ENCODE measurements around the gene ARHGAP29. TPM values are rescaled to one million over a fixed set of nuclear protein-coding genes. Genes with fewer than 3 reads are reported as not detected.
"Not testable (repeated sequence)": the region's sequence is repeated elsewhere in the genome, so short reads cannot be mapped to it uniquely, and the experiment has no call there.

The ARHGAP29 gene
- total RNA-seq, 3 donors from 2014 or later = 49.1 to 88.0 (median 70.8) TPM

- Histone ChIP-seq H3K36me3 (peaks cover 6% of the 10 kb centered on the region), H3K4me3 (no peak overlapping the region), H3K27ac (no peak overlapping the region), H3K27me3 (no peaks in the 10 kb centered on the region), H3K4me1 (no peaks in the 10 kb centered on the region), H3K9me3 (peaks cover 0 to 7% of the 10 kb centered on the region in 2 donors)
- no peak for TF ChIP-seq CTCF (IDR thresholded peaks at IDR 0.05)
- TF ChIP-seq POLR2AphosphoS5 (IDR thresholded peaks at IDR 0.05) = no peak
- no peak for TF ChIP-seq POLR2A (IDR thresholded peaks at IDR 0.05)
- DNase-seq (ENCODE audit: low spot score in 2 of 2) = no peak
- intact Hi-C loops (cut with DNase I; ENCODE audit: low total_unique reads) = no loop called here
These were observed 68.3 kb downstream of the ARHGAP29 start for GRCh38 chr1:94169126-94169525.

- H3K4me1 ChIP-seq = no peaks in the 10 kb centered on the region
- H3K27ac ChIP-seq = no peak overlapping the region
- H3K9me3 ChIP-seq = peaks cover 0 to 7% of the 10 kb centered on the region in 2 donors
- TF ChIP-seq POLR2AphosphoS5 (IDR thresholded peaks at IDR 0.05) (no peak), CTCF (IDR thresholded peaks at IDR 0.05) (no peak), POLR2A (IDR thresholded peaks at IDR 0.05) (no peak)
- no peaks in the 10 kb centered on the region for H3K27me3 ChIP-seq
- H3K36me3 ChIP-seq = no peaks in the 10 kb centered on the region
- no peak for DNase-seq (ENCODE audit: low spot score in 2 of 2)
- intact Hi-C loops (cut with DNase I; ENCODE audit: low total_unique reads) = no loop called here
- H3K4me3 ChIP-seq = no peak overlapping the region
These were observed 71.5 kb downstream of the ARHGAP29 start for GRCh38 chr1:94165843-94166242.

GRCh38 chr1:94164885-94165284 lies 72.5 kb downstream of the ARHGAP29 start:
- H3K27ac ChIP-seq; H3K9me3 ChIP-seq; intact Hi-C loops (cut with DNase I; ENCODE audit: low total_unique reads); H3K4me1 ChIP-seq; H3K27me3 ChIP-seq; H3K36me3 ChIP-seq; DNase-seq (ENCODE audit: low spot score in 2 of 2); H3K4me3 ChIP-seq: not testable (repeated sequence)

GRCh38 chr1:94164121-94164520 lies 73.3 kb downstream of the ARHGAP29 start:
- H3K27me3 ChIP-seq; intact Hi-C loops (cut with DNase I; ENCODE audit: low total_unique reads); H3K9me3 ChIP-seq; H3K27ac ChIP-seq; H3K36me3 ChIP-seq; H3K4me1 ChIP-seq; H3K4me3 ChIP-seq; DNase-seq (ENCODE audit: low spot score in 2 of 2): not testable (repeated sequence)

GRCh38 chr1:94163249-94163648 lies 74.1 kb downstream of the ARHGAP29 start:
- H3K9me3 ChIP-seq; H3K36me3 ChIP-seq; H3K27ac ChIP-seq; intact Hi-C loops (cut with DNase I; ENCODE audit: low total_unique reads); H3K27me3 ChIP-seq; H3K4me3 ChIP-seq; DNase-seq (ENCODE audit: low spot score in 2 of 2); H3K4me1 ChIP-seq: not testable (repeated sequence)

GRCh38 chr1:94160811-94161210 lies 76.6 kb downstream of the ARHGAP29 start:
- intact Hi-C loops (cut with DNase I; ENCODE audit: low total_unique reads) = no loop called here
- DNase-seq (ENCODE audit: low spot score in 2 of 2) = no peak
- TF ChIP-seq CTCF (IDR thresholded peaks at IDR 0.05) (no peak), POLR2A (IDR thresholded peaks at IDR 0.05) (no peak), POLR2AphosphoS5 (IDR thresholded peaks at IDR 0.05) (no peak)
- H3K4me1 ChIP-seq = no peaks in the 10 kb centered on the region
- H3K4me3 ChIP-seq = no peak overlapping the region
- H3K27ac ChIP-seq = no peak overlapping the region
- peaks cover 0 to 4% of the 10 kb centered on the region in 2 donors for H3K9me3 ChIP-seq
- H3K27me3 ChIP-seq = no peaks in the 10 kb centered on the region
- no peaks in the 10 kb centered on the region for H3K36me3 ChIP-seq

GRCh38 chr1:94156096-94156625 lies 81.2 kb downstream of the ARHGAP29 start:
- no peaks in the 10 kb centered on the region for H3K36me3 ChIP-seq
- no peaks in the 10 kb centered on the region for H3K9me3 ChIP-seq
- intact Hi-C loops (cut with DNase I; ENCODE audit: low total_unique reads) = no loop called here
- H3K27me3 ChIP-seq = no peaks in the 10 kb centered on the region
- DNase-seq (ENCODE audit: low spot score in 2 of 2) = no peak
- TF ChIP-seq POLR2A (IDR thresholded peaks at IDR 0.05) (no peak), POLR2AphosphoS5 (IDR thresholded peaks at IDR 0.05) (no peak), CTCF (IDR thresholded peaks at IDR 0.05) (no peak)
- H3K27ac ChIP-seq = no peak overlapping the region
- H3K4me1 ChIP-seq = no peaks in the 10 kb centered on the region
- H3K4me3 ChIP-seq = no peak overlapping the region
